Body of pancreas (tissue), 4 donors: ENCODE measurements around the gene PRKCB. TPM values are rescaled to one million over a fixed set of nuclear protein-coding genes. Genes with fewer than 3 reads are reported as not detected.

Experiments used
- ATAC-seq: fragments of 150-250 bp; one replicate; pipeline ENCODE4 v1.9.1; 2016
- DNase-seq, 4 donors: peaks; one replicate each; pipeline ENCODE4 v3.0.0-alpha.2; 2019
- H3K27ac ChIP-seq, 4 donors: fragments of 200-600 bp; sonication (generic); 1 replicate in 3 of 4; 2 replicates in 1 of 4; pipeline versions ENCODE4 v1.5.1 to v1.6.1; 2016 to 2019; ENCODE audit warnings: mild to moderate bottlenecking in 1 of 4, mixed read lengths in 1 of 4, moderate library complexity in 1 of 4
- H3K27me3 ChIP-seq, 2 donors: fragments of 200-600 bp; sonication (generic); one replicate each; pipeline ENCODE4 v1.6.0; 2016; ENCODE audit warnings: mild to moderate bottlenecking in 1 of 2
- H3K36me3 ChIP-seq, 2 donors: fragments of 200-600 bp; sonication (generic); replicated peaks in 1 of 2; 2 replicates each; pipeline ENCODE4 v1.5.1; 2016; ENCODE audit warnings: low read depth in 2 of 2; ENCODE audit not compliant: insufficient read depth in 1 of 2
- H3K4me1 ChIP-seq: fragments of 200-600 bp; sonication (generic); one replicate; pipeline ENCODE4 v1.6.0; 2016
- H3K4me3 ChIP-seq, 2 donors: fragments of 200-600 bp; sonication (generic); 1 replicate in 1 of 2; 2 replicates in 1 of 2; pipeline ENCODE4 v1.5.1; 2016 to 2019
- H3K9me3 ChIP-seq, 3 donors: fragments of 200-600 bp; sonication (generic); 1 replicate in 2 of 3; 2 replicates in 1 of 3; pipeline ENCODE4 v1.5.1; 2016
- CTCF ChIP-seq, 7 experiments: fragments of 450-650 bp in 4 of 7; fragments of 200-600 bp in 3 of 7; sonication (generic) in 3 of 7; IDR thresholded peaks; one replicate each; pipeline ENCODE4 v1.5.1; 2016 to 2019; ENCODE audit warnings: antibody characterized with exemption in 7 of 7
- POLR2A ChIP-seq, 3 donors: fragments of 450-650 bp; IDR thresholded peaks; one replicate each; pipeline ENCODE4 v1.6.1; 2016; ENCODE audit warnings: antibody characterized with exemption in 3 of 3, mild to moderate bottlenecking in 2 of 3
- WGBS, 2 donors: methylation state at CpG; one replicate each; pipeline ENCODE4 v1.1.5; 2017; 5-methylcytosine and 5-hydroxymethylcytosine counted together
- intact Hi-C: fragments of 100-400 bp; cut with DNase I; formaldehyde crosslinking; loops from one replicate; pipeline ENCODE4 v1.15.1; 2023
- total RNA-seq, 2 donors: library from RNA; depleted of rRNA; stranded (reverse); fragments of >200 nt; gene quantifications; one replicate each; pipeline ENCODE4 v1.1.0, GENCODE V29; 2016

PRKCB gene
- total RNA-seq, 2 donors from 2014 or later = 0.33 to 10.6 TPM

- H3K9me3 ChIP-seq = no peaks in the 10 kb centered on the region
- H3K4me3 ChIP-seq = no peak overlapping the region
- ATAC-seq = no peak
- no peak overlapping the region for H3K27ac ChIP-seq
- TF ChIP-seq POLR2A (IDR thresholded peaks at IDR 0.05) (no peak), CTCF (IDR thresholded peaks at IDR 0.05) (no peak)
- H3K36me3 ChIP-seq = no peaks in the 10 kb centered on the region
- intact Hi-C loops = no loop called here
- no peak for DNase-seq
- 24 to 31% methylated on average over 1 of the region's 1 CpG for WGBS, 2 donors
- no peaks in the 10 kb centered on the region for H3K4me1 ChIP-seq
- no peaks in the 10 kb centered on the region for H3K27me3 ChIP-seq
Measured at GRCh38 chr16:24036038-24036543, 200.3 kb downstream of the PRKCB start.

GRCh38 chr16:24036614-24037013, 200.8 kb downstream of the PRKCB start:
- intact Hi-C loops = no loop called here
- Histone ChIP-seq H3K4me3 (no peak overlapping the region), H3K36me3 (no peaks in the 10 kb centered on the region), H3K27ac (no peak overlapping the region), H3K4me1 (no peaks in the 10 kb centered on the region), H3K27me3 (no peaks in the 10 kb centered on the region), H3K9me3 (no peaks in the 10 kb centered on the region)
- peak; percentile 18 to 33 (median 32) for DNase-seq
- peak; percentile 42 for ATAC-seq
- TF ChIP-seq POLR2A (IDR thresholded peaks at IDR 0.05) (no peak), CTCF (IDR thresholded peaks at IDR 0.05) (peak; percentile 16 to 76 (median 69))
- 6 to 12% methylated on average over 8 of the region's 8 CpGs for WGBS, 2 donors

GRCh38 chr16:24037335-24037734, 201.6 kb downstream of the PRKCB start:
- no peak for DNase-seq
- TF ChIP-seq POLR2A (IDR thresholded peaks at IDR 0.05) (no peak), CTCF (IDR thresholded peaks at IDR 0.05) (no peak)
- H3K36me3 ChIP-seq = no peaks in the 10 kb centered on the region
- no peak overlapping the region for H3K4me3 ChIP-seq
- intact Hi-C loops = no loop called here
- H3K27me3 ChIP-seq = no peaks in the 10 kb centered on the region
- H3K9me3 ChIP-seq = no peaks in the 10 kb centered on the region
- no peaks in the 10 kb centered on the region for H3K4me1 ChIP-seq
- H3K27ac ChIP-seq = no peak overlapping the region
- no peak for ATAC-seq
- 42 to 58% methylated on average over 3 of the region's 3 CpGs for WGBS, 2 donors

GRCh38 chr16:24041834-24042631, 206.2 kb downstream of the PRKCB start:
- ATAC-seq = no peak
- peak; percentile 40 to 72 (median 67) for DNase-seq
- Histone ChIP-seq H3K36me3 (no peaks in the 10 kb centered on the region), H3K4me1 (no peaks in the 10 kb centered on the region), H3K9me3 (no peaks in the 10 kb centered on the region), H3K27ac (no peak overlapping the region), H3K27me3 (no peaks in the 10 kb centered on the region), H3K4me3 (no peak overlapping the region)
- intact Hi-C loops = loop anchor here (10.0 kb wide), 1 partner anchor 213 kb away; the partner anchor contains the start of gene CACNG3
- WGBS, 2 donors = 22 to 23% methylated on average over 11 of the region's 11 CpGs
- TF ChIP-seq POLR2A (IDR thresholded peaks at IDR 0.05) = no peak
- peak; percentile 22 to 77 (median 67) for TF ChIP-seq CTCF (IDR thresholded peaks at IDR 0.05)
